Hematopoietic multipotent progenitor cell treated with erythropoietin and hydrocortisone succinate and interleukin-3 and kit ligand, for 4 days (in vitro differentiated cells): ENCODE results near the gene KAZN.
A peak's percentile ranks its signal among the peaks of the same experiment; 100 is the strongest.

Experiments used
- DNase-seq: peaks from one replicate; pipeline ENCODE4 v3.0.0-alpha.2; 2015

KAZN gene

GRCh38 chr1:15073799-15074308, 475.4 kb downstream of the KAZN start:
- no peak for DNase-seq

- DNase-seq, result no peak
Measured at GRCh38 chr1:15075175-15075574, 476.7 kb downstream of the KAZN start.

- peak; percentile 72 for DNase-seq
Measured at GRCh38 chr1:15075817-15076216, 477.3 kb downstream of the KAZN start.

- no peak for DNase-seq
Measured at GRCh38 chr1:15076807-15077206, 478.3 kb downstream of the KAZN start.

- no peak for DNase-seq
Measured at GRCh38 chr1:15077384-15077783, 478.9 kb downstream of the KAZN start.

GRCh38 chr1:15080328-15081007, 482.0 kb downstream of the KAZN start:
- no peak for DNase-seq

GRCh38 chr1:15081102-15081501, 482.6 kb downstream of the KAZN start:
- DNase-seq, result no peak

GRCh38 chr1:15083578-15083977, 485.1 kb downstream of the KAZN start:
- DNase-seq, result peak; percentile 35

GRCh38 chr1:15088281-15088971, 489.9 kb downstream of the KAZN start:
- no peak for DNase-seq

GRCh38 chr1:15089258-15089992, 490.9 kb downstream of the KAZN start:
- peak; percentile 58 for DNase-seq

GRCh38 chr1:15090373-15090772, 491.9 kb downstream of the KAZN start:
- peak; percentile 49 for DNase-seq

- DNase-seq, result no peak
Measured at GRCh38 chr1:15094056-15094455, 495.6 kb downstream of the KAZN start.

GRCh38 chr1:15094719-15095495, 496.4 kb downstream of the KAZN start:
- DNase-seq, result no peak

- no peak for DNase-seq
Measured at GRCh38 chr1:15095496-15095875, 497.0 kb downstream of the KAZN start.

GRCh38 chr1:15096293-15096692, 497.8 kb downstream of the KAZN start:
- DNase-seq, result no peak

GRCh38 chr1:15098176-15099125, 500.0 kb downstream of the KAZN start:
- DNase-seq, result no peak

- DNase-seq, result no peak
Measured at GRCh38 chr1:15099441-15100120, 501.1 kb downstream of the KAZN start.

GRCh38 chr1:15100121-15100879, 501.8 kb downstream of the KAZN start:
- peak; percentile 60 for DNase-seq

GRCh38 chr1:15100880-15101760, 502.6 kb downstream of the KAZN start:
- DNase-seq, result no peak
